ENCODE measurements around the gene CNMD.

CNMD gene

DNA sequence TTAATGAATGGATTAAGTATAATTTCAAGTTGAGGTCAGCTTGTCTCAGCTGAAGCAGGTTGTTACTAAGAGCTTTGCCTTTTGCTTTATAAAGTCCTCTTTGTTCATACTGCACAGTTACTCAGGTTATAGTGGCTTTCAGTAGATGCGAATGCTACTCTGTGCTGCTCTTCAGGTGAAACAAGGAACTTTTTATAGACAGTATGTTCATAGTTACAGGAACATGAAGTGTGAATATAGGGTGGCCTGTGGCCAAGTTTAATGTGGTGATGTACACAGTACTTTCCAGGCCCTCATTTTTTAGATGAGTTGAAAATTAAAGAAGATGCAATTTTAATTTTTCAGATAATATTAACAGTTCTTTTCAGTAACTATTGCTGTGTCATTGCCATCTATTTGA lies 66.2 kb downstream of the CNMD start:
- DNase-seq, result no peak

DNA sequence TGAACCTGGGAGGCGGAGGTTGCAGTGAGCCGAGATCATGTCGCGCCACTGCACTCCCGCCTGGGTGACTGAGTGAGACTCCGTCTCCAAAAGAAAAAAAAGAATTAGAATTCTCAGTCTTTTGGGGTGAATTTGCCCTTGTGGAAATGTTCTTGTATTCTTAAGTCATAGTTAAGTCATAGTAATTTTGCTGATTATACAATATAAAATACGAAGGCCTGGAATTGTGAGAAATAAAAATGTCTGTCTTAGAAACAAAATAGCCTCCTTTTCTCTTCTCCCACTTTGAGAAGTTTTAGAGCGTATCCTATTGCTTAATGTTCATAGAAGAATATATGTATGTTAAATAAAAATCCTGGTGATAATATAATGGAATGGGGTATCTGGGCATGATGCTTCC lies 68.9 kb downstream of the CNMD start:
- no peak for DNase-seq

GRCh38 chr13:52669677-52670076 lies 69.9 kb downstream of the CNMD start:
- no peak for DNase-seq

GRCh38 chr13:52665325-52665724 lies 74.3 kb downstream of the CNMD start:
- no peak for DNase-seq

DNA sequence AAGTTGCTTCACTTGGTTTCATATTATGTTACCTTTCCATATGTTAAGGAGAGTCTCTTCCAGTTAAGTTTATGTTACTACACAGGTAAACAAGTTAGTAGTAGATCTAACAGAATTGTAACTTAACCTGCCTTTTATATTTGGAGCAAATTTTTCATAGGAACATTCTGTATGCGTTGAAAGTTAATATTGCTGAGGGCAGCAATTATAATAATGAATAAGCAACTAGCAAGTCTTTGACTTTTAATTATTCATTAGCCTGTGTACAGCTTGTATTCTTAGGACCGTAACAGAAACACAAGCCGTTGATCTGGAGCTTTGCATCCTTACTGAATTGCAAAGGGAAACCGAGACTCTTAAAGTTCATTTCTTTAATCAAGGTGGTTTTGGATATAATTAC lies 75.3 kb downstream of the CNMD start:
- DNase-seq, result no peak

DNA sequence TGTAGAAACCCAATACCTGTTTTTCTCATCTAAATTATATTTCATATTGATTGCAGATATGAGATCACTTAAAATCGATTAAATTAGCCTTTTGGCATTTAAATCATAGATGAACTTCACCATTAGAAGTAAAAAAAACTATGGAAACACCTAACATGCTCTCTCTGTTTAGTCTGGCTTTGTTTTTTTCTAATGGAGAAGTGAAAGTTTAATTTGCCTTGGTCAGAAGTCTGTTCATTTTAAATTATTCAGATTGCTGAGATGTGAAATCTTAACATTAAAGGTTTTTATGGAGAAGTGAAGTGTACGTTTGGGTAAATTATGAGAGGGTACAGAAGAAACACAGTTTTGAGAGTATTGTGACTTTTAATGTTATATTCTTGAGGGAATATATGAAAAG lies 80.3 kb downstream of the CNMD start:
- no peak for DNase-seq
